Measurements from ENCODE around the gene HIGD1A. TPM values are rescaled to one million over a fixed set of nuclear protein-coding genes. Genes with fewer than 3 reads are reported as not detected.

HIGD1A gene
- total and polyA plus RNA-seq, 10 of the 15 experiments (the other 5 are each of a cell fraction or from before 2014, with no cell fraction given), result 73.9 to 487 (median 175) TPM

DNA sequence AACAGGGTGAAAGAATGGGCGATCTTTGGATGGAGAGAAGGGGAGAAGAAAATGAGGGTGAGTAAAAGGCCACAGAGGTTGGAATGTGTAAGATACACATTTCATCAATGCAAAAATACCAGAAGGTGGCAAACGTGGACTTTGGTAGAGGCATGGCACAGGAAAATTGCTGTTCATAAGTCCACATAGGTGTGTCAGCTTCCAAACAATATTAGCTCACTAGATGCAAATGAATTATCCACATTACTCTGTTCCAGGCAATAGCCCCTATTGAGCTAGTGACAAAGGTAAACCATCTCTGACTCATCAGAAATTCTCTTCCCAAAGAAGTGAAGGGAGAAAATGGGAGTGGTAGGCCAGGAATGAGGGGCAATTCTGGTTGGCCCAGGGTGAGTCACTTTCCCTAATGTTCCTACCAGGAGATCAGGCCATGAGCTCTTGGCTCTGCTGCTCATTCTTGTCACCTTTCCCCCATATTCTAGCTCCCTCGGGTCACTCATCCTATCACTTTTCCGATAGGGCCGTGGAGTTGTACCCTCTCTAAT lies 24.9 kb upstream of the HIGD1A start:
- no peak for DNase-seq (ENCODE audit: low read depth, low spot score)
- FAIRE-seq, result no peak
- ATAC-seq, result no peak
- Histone ChIP-seq H3K79me2 (ENCODE audit: control insufficient read depth, insufficient read depth, low read length) (no peaks in the 10 kb centered on the region), H3K4me3 (no peak overlapping the region), H4K20me1 (ENCODE audit: control insufficient read depth, insufficient read depth) (no peaks in the 10 kb centered on the region), H3K27me3 (replicated peaks in 1 of 2; ENCODE audit: control insufficient read depth in 2 of 2, insufficient read depth in 2 of 2, low read length in 1 of 2) (no peaks in the 10 kb centered on the region), H3K4me1 (ENCODE audit: control insufficient read depth, insufficient read depth, low read length) (no peaks in the 10 kb centered on the region), H3K4me2 (ENCODE audit: control insufficient read depth, insufficient read depth) (no peak overlapping the region), H3K9ac (ENCODE audit: control insufficient read depth, insufficient read depth, low read length) (no peak overlapping the region), H2AFZ (ENCODE audit: control insufficient read depth, low read depth, low read length) (no peak overlapping the region), H3K27ac (ENCODE audit: control insufficient read depth, insufficient read depth) (no peak overlapping the region), H3K36me3 (ENCODE audit: control insufficient read depth in 2 of 2, insufficient read depth in 2 of 2, low read length in 1 of 2) (no peaks in the 10 kb centered on the region), H3K9me3 (replicated peaks; ENCODE audit: control insufficient read depth, insufficient read depth, low read length) (no peaks in the 10 kb centered on the region)
- WGBS (ENCODE audit: insufficient coverage, insufficient replicate concordance, low lambda C conversion rate, missing lambda C conversion rate), result 41% methylated on average over 5 of the region's 5 CpGs
- ChIA-PET RAD21 (ENCODE audit: unreplicated experiment) (no interaction called here), SMC1A (ENCODE audit: uncharacterized antibody, unreplicated experiment) (interaction anchor here (0.7 to 1.1 kb wide), 2 partner anchors 50 to 638 kb away, joined by 3 read pairs; no protein-coding TSS in a partner anchor), POLR2A (no interaction called here), CTCF (interaction anchor here (0.6 to 1.0 kb wide), 5 partner anchors 10 to 353 kb away, joined by 3 to 6 read pairs (median 3); no protein-coding TSS in a partner anchor)
- intact Hi-C loops (cut with micrococcal nuclease; ENCODE audit: unreplicated experiment), result no loop called here
- TF ChIP-seq SPI1 (IDR thresholded peaks at IDR 0.05; ENCODE audit: borderline replicate concordance, insufficient read depth, low read depth, low read length) (no peak), BHLHE40 (IDR thresholded peaks at IDR 0.05; ENCODE audit: borderline replicate concordance in 1 of 2, low read depth in 2 of 2, low read length in 1 of 2) (no peak), WRNIP1 (IDR thresholded peaks at IDR 0.05; ENCODE audit: borderline replicate concordance, low read depth, low read length) (no peak), ASH2L (IDR thresholded peaks at IDR 0.05; ENCODE audit: borderline replicate concordance, low read depth) (no peak), FOXM1 (IDR thresholded peaks at IDR 0.05; ENCODE audit: low read depth, low read length) (no peak), EP300 (IDR thresholded peaks at IDR 0.05; ENCODE audit: borderline replicate concordance in 1 of 2, control insufficient read depth in 1 of 2, low read depth in 2 of 2, low read length in 2 of 2) (no peak), HDAC2 (IDR thresholded peaks at IDR 0.05) (no peak), GATAD2B (conservative IDR thresholded peaks at IDR 0.05; ENCODE audit: low read depth) (no peak)
- no TSS peak for BruUV-seq (replicated peaks)
- in situ Hi-C loops (cut with MboI), result no loop called here

Measured in GM12878 (cell line).